CD14-positive monocyte (primary cell): ENCODE data around the gene NDUFA5. TPM values are rescaled to one million over a fixed set of nuclear protein-coding genes. Genes with fewer than 3 reads are reported as not detected.

Source experiments
- DNase-seq, 3 donors: peaks; one replicate each; pipeline ENCODE4 v3.0.0-alpha.2; 2011 to 2022
- H2AFZ ChIP-seq: 2 replicates; pipeline ENCODE4 v1.6.0; 2012; ENCODE audit warnings: mild to moderate bottlenecking, low read depth, low read length, inconsistent platforms; ENCODE audit not compliant: insufficient read depth, poor library complexity, severe bottlenecking
- H3K27ac ChIP-seq, 2 donors: 1 replicate in 1 of 2; 2 replicates in 1 of 2; pipeline ENCODE4 v1.5.1; 2012 to 2013; ENCODE audit warnings: low read length in 2 of 2, control low read depth in 1 of 2, inconsistent platforms in 1 of 2, low read depth in 1 of 2, mild to moderate bottlenecking in 1 of 2
- H3K27me3 ChIP-seq, 2 donors: one replicate each; pipeline versions ENCODE4 v1.6.0 to v1.6.1; 2011 to 2013; ENCODE audit warnings: low read length in 2 of 2; ENCODE audit not compliant: control insufficient read depth in 2 of 2, insufficient read depth in 2 of 2
- H3K36me3 ChIP-seq, 2 donors: replicated peaks in 1 of 2; 1 replicate in 1 of 2; 2 replicates in 1 of 2; pipeline versions ENCODE4 v1.5.1 to v1.6.1; 2012 to 2013; ENCODE audit warnings: low read length in 2 of 2, control low read depth in 1 of 2, inconsistent platforms in 1 of 2, mild to moderate bottlenecking in 1 of 2; ENCODE audit not compliant: insufficient read depth in 2 of 2, control insufficient read depth in 1 of 2
- H3K4me1 ChIP-seq, 2 donors: 1 replicate in 1 of 2; 2 replicates in 1 of 2; pipeline versions ENCODE4 v1.5.1 to v1.6.1; 2012 to 2013; ENCODE audit warnings: low read length in 2 of 2, control low read depth in 1 of 2, inconsistent platforms in 1 of 2, mild to moderate bottlenecking in 1 of 2, moderate library complexity in 1 of 2; ENCODE audit not compliant: insufficient read depth in 2 of 2, control insufficient read depth in 1 of 2
- H3K4me2 ChIP-seq: replicated peaks from 2 replicates; pipeline ENCODE3; 2012; ENCODE audit warnings: low read length, moderate library complexity, mild to moderate bottlenecking; ENCODE audit not compliant: poor library complexity, severe bottlenecking; ENCODE audit errors: extremely low read depth
- H3K4me3 ChIP-seq, 3 experiments: fragments of 200-600 bp in 1 of 3; sonication (generic) in 1 of 3; replicated peaks in 1 of 3; 1 replicate in 2 of 3; 2 replicates in 1 of 3; pipeline ENCODE4 v1.5.1; 2011 to 2013; ENCODE audit warnings: low read length in 3 of 3, mild to moderate bottlenecking in 3 of 3, control low read depth in 2 of 3, low read depth in 2 of 3, inconsistent platforms in 1 of 3, moderate library complexity in 1 of 3
- H3K79me2 ChIP-seq: 2 replicates; pipeline ENCODE4 v1.6.0; 2012; ENCODE audit warnings: mild to moderate bottlenecking, control low read depth, inconsistent platforms, low read length, moderate library complexity; ENCODE audit not compliant: insufficient read depth
- H3K9ac ChIP-seq: 2 replicates; pipeline ENCODE4 v1.6.0; 2017; ENCODE audit warnings: low read length, mild to moderate bottlenecking; ENCODE audit not compliant: insufficient read depth, poor library complexity, severe bottlenecking
- H3K9me3 ChIP-seq, 2 donors: replicated peaks in 1 of 2; 1 replicate in 1 of 2; 2 replicates in 1 of 2; pipeline versions ENCODE4 v1.5.1 to v1.6.1; 2012 to 2013; ENCODE audit warnings: low read length in 2 of 2, control low read depth in 1 of 2; ENCODE audit not compliant: control insufficient read depth in 1 of 2, insufficient read depth in 1 of 2
- H4K20me1 ChIP-seq: 2 replicates; pipeline ENCODE4 v1.6.0; 2012; ENCODE audit warnings: mild to moderate bottlenecking, low read length, control low read depth, moderate library complexity; ENCODE audit not compliant: insufficient read depth
- H3K27ac Mint-ChIP-seq, 7 donors: one replicate each; pipeline ENCODE4 v1.8.0; 2020; ENCODE audit warnings: mild to moderate bottlenecking in 7 of 7, mixed read lengths in 7 of 7, moderate library complexity in 6 of 7, inconsistent platforms in 2 of 7
- H3K27me3 Mint-ChIP-seq, 3 donors: one replicate each; pipeline ENCODE4 v1.8.0; 2021 to 2022; ENCODE audit warnings: low read depth in 3 of 3, mild to moderate bottlenecking in 3 of 3, mixed read lengths in 3 of 3, moderate library complexity in 3 of 3, inconsistent platforms in 1 of 3
- H3K36me3 Mint-ChIP-seq, 2 donors: one replicate each; pipeline ENCODE4 v1.8.0; 2020; ENCODE audit warnings: mixed read lengths in 2 of 2, inconsistent platforms in 1 of 2, mild to moderate bottlenecking in 1 of 2
- H3K4me1 Mint-ChIP-seq: one replicate; pipeline ENCODE4 v1.8.0; 2020; ENCODE audit warnings: mild to moderate bottlenecking, mixed read lengths
- H3K4me3 Mint-ChIP-seq, 2 donors: one replicate each; pipeline ENCODE4 v1.8.0; 2020; ENCODE audit warnings: mild to moderate bottlenecking in 2 of 2, mixed read lengths in 2 of 2, moderate library complexity in 1 of 2
- H3K9me3 Mint-ChIP-seq, 7 donors: one replicate each; pipeline ENCODE4 v1.8.0; 2020 to 2022; ENCODE audit warnings: mixed read lengths in 7 of 7, mild to moderate bottlenecking in 6 of 7, moderate library complexity in 6 of 7, inconsistent platforms in 2 of 7
- WGBS: methylation state at CpG from one replicate; pipeline ENCODE4 v1.1.5; 2013; ENCODE audit warnings: missing lambda C conversion rate; ENCODE audit not compliant: insufficient coverage; 5-methylcytosine and 5-hydroxymethylcytosine counted together
- intact Hi-C, 2 donors: fragments of 100-400 bp; cut with micrococcal nuclease; formaldehyde crosslinking; loops; one replicate each; pipeline versions ENCODE4 v1.15.0 to v1.15.1; 2023
- polyA plus RNA-seq, 3 donors: library from polyadenylated mRNA; depleted of rRNA in 1 of 3; unstranded in 2 of 3; stranded (reverse) in 1 of 3; fragments of 300-500 nt in 2 of 3; fragments of >200 nt in 1 of 3; fragmentation: Illumina TruSeq in 2 of 3; gene quantifications; 1 replicate in 2 of 3; 2 replicates in 1 of 3; pipeline ENCODE4 v1.2.3, GENCODE V29; 2012 to 2021
- TF ChIP-seq, protein P1 (sequence below): fragments of 200-600 bp; IDR thresholded peaks from one replicate; pipeline ENCODE4 v1.8.0; 2022; ENCODE audit warnings: antibody characterized with exemption, mild to moderate bottlenecking

NDUFA5 gene
- polyA plus RNA-seq, 3 donors, result 6.9 to 49.2 (median 37.3) TPM

DNA sequence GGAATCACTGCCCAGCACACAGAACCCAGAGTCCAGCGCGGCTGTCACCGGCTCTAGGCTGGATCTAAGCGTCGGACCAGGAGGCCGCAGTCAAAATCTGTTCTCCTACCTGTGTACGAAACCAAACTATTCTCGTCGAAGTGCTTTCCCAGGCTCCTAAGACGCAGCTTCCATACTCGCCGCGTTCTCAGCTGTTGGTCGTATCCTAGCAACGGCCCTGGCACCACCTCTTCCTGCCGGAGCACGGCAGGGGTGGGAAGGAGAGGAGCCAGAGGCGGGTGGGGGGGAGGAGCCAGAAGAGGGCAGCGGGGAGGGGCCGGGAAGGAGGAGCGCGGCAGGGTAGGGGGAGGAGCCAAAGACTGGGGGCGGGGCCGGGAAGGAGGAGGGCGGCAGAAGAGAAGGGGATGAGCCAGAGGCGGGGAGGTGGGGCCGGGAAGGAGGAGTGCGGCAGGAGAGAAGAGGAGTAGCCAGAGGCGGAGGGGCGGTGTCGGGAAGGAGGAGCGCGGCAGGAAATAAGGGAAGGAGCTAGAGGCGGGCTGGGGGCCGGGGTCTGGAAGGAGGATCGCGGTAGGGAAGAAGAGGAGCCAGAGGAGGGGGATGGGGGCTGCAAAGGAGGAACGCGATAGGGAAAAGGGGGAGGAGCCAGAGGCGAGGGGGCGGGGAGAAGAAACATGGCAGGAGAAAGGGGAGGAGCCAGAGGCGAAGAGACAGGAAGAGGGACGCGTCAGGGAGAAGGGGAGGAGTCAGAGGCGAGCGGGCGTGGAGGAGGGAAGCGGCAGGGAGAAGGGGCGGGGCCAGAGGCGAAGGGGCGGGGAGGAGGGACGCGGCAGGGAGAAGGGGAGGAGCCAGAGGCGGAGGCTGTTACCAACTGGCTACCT is 23.0 kb downstream of the NDUFA5 start, which contains the start of gene IQUB:
IQUB (minus strand) TSS at position 213 of the 878 bp plus-strand sequence. CDS start 22,255 bp downstream, outside the sequence.
- under 1% methylated on average over 28 of the region's 54 CpGs for WGBS
- Histone ChIP-seq H3K4me3 (peak within 1 kb of the TSS; percentile 73 to 90 (median 77)), H3K27me3 (peaks cover 19 to 34% of the 10 kb centered on the region in 2 donors), H3K4me2 (peak within 1 kb of the TSS; percentile 80), H4K20me1 (no peaks in the 10 kb centered on the region), H3K9ac (peak within 1 kb of the TSS; percentile 65), H3K36me3 (peaks cover 0 to under 1% of the 10 kb centered on the region in 2 donors), H3K27ac (peak within 1 kb of the TSS; percentile 73 to 77), H3K9me3 (no peaks in the 10 kb centered on the region), H3K4me1 (peaks cover 10 to 18% of the 10 kb centered on the region in 2 donors), H2AFZ (peak within 1 kb of the TSS; percentile 77), H3K79me2 (no peaks in the 10 kb centered on the region)
- DNase-seq, result peak; percentile 95 to 98 (median 97)
- Mint-ChIP-seq H3K36me3 (peaks cover 2 to 10% of the 10 kb centered on the region in 2 donors), H3K27me3 (peaks cover 36 to 42% (median 37%) of the 10 kb centered on the region in 3 donors), H3K27ac (peak within 1 kb of the TSS; percentile 88 to 99 (median 96)), H3K4me1 (peaks cover 20% of the 10 kb centered on the region), H3K9me3 (peaks cover 0 to 7% (median 0%) of the 10 kb centered on the region in 7 donors), H3K4me3 (peak within 1 kb of the TSS; percentile 91 to 97)
- intact Hi-C loops, result loop anchor here in 1 of 2 donors (1.0 kb wide), 1 partner anchor 23 kb away; the partner anchor contains the start of gene NDUFA5
- TF ChIP-seq, protein P1, sequence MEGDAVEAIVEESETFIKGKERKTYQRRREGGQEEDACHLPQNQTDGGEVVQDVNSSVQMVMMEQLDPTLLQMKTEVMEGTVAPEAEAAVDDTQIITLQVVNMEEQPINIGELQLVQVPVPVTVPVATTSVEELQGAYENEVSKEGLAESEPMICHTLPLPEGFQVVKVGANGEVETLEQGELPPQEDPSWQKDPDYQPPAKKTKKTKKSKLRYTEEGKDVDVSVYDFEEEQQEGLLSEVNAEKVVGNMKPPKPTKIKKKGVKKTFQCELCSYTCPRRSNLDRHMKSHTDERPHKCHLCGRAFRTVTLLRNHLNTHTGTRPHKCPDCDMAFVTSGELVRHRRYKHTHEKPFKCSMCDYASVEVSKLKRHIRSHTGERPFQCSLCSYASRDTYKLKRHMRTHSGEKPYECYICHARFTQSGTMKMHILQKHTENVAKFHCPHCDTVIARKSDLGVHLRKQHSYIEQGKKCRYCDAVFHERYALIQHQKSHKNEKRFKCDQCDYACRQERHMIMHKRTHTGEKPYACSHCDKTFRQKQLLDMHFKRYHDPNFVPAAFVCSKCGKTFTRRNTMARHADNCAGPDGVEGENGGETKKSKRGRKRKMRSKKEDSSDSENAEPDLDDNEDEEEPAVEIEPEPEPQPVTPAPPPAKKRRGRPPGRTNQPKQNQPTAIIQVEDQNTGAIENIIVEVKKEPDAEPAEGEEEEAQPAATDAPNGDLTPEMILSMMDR, result no peak

DNA sequence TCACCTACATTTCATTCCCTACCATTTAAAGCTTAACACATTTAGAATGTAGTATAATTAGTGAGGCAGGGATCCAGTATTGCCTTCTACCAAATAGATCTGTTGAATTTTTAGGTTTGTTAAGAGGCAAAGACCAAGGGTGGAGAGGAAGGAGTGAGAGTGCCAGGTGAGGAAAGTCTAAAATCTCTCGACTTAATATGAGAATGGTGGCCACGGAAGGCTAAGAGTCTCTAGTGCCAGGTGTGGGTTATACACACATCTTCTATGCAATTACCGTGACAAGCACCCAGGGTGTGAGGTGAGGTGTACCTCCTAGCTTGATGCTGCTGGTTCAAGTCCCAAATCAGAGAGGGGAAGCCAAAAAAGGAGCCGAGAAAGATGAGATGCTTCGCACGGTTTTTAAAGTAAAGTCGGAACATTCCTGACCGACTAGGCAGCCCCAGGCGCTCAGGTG is 23.7 kb downstream of the NDUFA5 start:
- WGBS, result 0% methylated on average over 6 of the region's 9 CpGs
- Mint-ChIP-seq H3K4me1 (peaks cover 20% of the 10 kb centered on the region), H3K4me3 (peak overlapping the region; percentile 91 to 97), H3K27me3 (peaks cover 37 to 43% (median 37%) of the 10 kb centered on the region in 3 donors), H3K27ac (peak overlapping the region in 4 of 7 donors; percentile 27 to 83 (median 38)), H3K9me3 (peaks cover 0 to 7% (median 0%) of the 10 kb centered on the region in 7 donors), H3K36me3 (peaks cover 2 to 4% of the 10 kb centered on the region in 2 donors)
- DNase-seq, result peak in 1 of 3 donors; percentile 1
- no peak overlapping the region for H3K9ac ChIP-seq
- H3K79me2 ChIP-seq, result no peaks in the 10 kb centered on the region
- peak overlapping the region; percentile 60 for H2AFZ ChIP-seq
- H4K20me1 ChIP-seq, result no peaks in the 10 kb centered on the region
- H3K4me3 ChIP-seq, result peak overlapping the region; percentile 9 to 90 (median 24)
- peaks cover 19 to 35% of the 10 kb centered on the region in 2 donors for H3K27me3 ChIP-seq
- no peak overlapping the region for H3K27ac ChIP-seq
- TF ChIP-seq, protein P1, result no peak
- intact Hi-C loops, result no loop called here
- no peaks in the 10 kb centered on the region for H3K36me3 ChIP-seq
- peaks cover 10 to 18% of the 10 kb centered on the region in 2 donors for H3K4me1 ChIP-seq
- H3K4me2 ChIP-seq, result peak overlapping the region; percentile 80
- no peaks in the 10 kb centered on the region for H3K9me3 ChIP-seq
